SU-DHL-6 (cell line): ENCODE measurements around the gene NELFB.

Source experiments
- CTCF ChIP-seq: fragments of 200-600 bp; sonication (generic); IDR thresholded peaks from one replicate; pipeline ENCODE4 v1.5.1; 2017; ENCODE audit warnings: antibody characterized with exemption, mild to moderate bottlenecking, low read length, moderate library complexity; ENCODE audit not compliant: insufficient read depth, poor library complexity, severe bottlenecking
- EZH2phosphoT487 ChIP-seq: fragments of 200-600 bp; sonication (generic), shearing (Covaris generic); conservative IDR thresholded peaks from 2 replicates; pipeline ENCODE4 v1.6.1; 2018; ENCODE audit warnings: mild to moderate bottlenecking, antibody characterized with exemption, low read length, moderate library complexity, mixed read lengths

DNA sequence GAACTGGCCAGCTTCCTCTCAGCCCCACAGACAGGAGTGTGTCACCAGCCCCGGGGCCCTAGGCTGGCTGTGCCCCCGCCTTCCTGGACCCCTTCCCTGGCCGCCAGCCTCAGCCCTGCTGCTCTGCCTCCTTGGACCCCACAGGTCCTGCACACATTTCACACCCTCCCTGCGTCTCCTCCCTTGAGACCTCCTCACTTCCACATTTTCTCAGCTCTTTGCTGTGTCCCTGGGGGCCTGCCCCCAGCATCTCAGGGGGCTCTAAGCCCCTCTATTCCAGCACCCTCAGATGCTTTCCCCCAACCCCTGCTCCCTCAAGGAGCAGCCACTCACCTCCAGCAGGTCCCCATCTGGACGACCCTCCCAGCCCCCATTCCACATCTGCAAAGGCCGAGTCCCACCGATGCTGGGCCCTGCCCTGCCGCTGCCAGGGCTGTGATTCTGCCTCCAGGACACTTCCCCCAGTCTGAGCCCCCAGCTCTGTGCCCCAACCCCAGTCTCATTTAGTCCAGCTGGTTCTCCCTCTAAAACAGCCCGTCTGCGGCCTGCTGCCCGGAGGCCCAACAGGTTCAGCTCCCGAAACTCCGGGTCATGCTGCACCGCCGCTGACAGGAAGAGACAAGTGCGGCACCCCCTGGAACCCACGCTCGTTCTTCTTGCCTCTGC is 20.2 kb upstream of the NELFB start:
- TF ChIP-seq CTCF (no peak), EZH2phosphoT487 (no peak)
